Mucosa of descending colon (tissue), 3 donors: ENCODE measurements around the gene EPHA8. TPM values are rescaled to one million over a fixed set of nuclear protein-coding genes. Genes with fewer than 3 reads are reported as not detected.
A peak's percentile ranks its signal among the peaks of the same experiment; 100 is the strongest.

Experiments
- ATAC-seq: fragments of 200-7000 bp; cut with Tn5 transposase; one replicate; pipeline ENCODE4 v1.9.1; 2020; ENCODE audit warnings: mild to moderate bottlenecking, moderate library complexity
- DNase-seq, 3 donors: peaks; one replicate each; pipeline ENCODE4 v3.0.0-alpha.2; 2020
- H3K36me3 ChIP-seq: fragments of 200-600 bp; one replicate; pipeline ENCODE4 v1.8.0; 2021; ENCODE audit warnings: low read depth, mild to moderate bottlenecking
- H3K4me1 ChIP-seq: fragments of 200-600 bp; one replicate; pipeline ENCODE4 v1.8.0; 2021; ENCODE audit warnings: low read depth, mild to moderate bottlenecking
- H3K4me3 ChIP-seq: fragments of 200-600 bp; one replicate; pipeline ENCODE4 v1.8.0; 2021; ENCODE audit warnings: mild to moderate bottlenecking
- H3K9me3 ChIP-seq: fragments of 200-600 bp; one replicate; pipeline ENCODE4 v1.8.0; 2021; ENCODE audit warnings: mild to moderate bottlenecking
- CTCF ChIP-seq: fragments of 200-600 bp; IDR thresholded peaks from one replicate; pipeline ENCODE4 v1.8.0; 2022; ENCODE audit warnings: antibody characterized with exemption, mild to moderate bottlenecking
- intact Hi-C, 2 donors: fragments of 100-400 bp; cut with DNase I in 1 of 2; cut with micrococcal nuclease in 1 of 2; formaldehyde crosslinking; loops; one replicate each; pipeline versions ENCODE4 v1.11.0 to v1.11.1; 2022; cut with DNase I, micrococcal nuclease
- total RNA-seq, 3 donors: library from RNA; stranded (reverse); fragmentation: NEBNext Ultra II Directional in 2 of 3; extraction: Animal tissue kit (Norgen Biotek cat#: 25700) in 2 of 3; gene quantifications; one replicate each; pipeline versions ENCODE4 v1.2.1 to v1.2.4, GENCODE V29; 2021 to 2023
- donor health status: DM: no; HTN: no; CAD: no; lungs with moderate emphysema.
- donor health status: DM: no; HTN: no; CAD: no.
- donor health status: DM: no; HTN: yes; CAD: no.

The EPHA8 gene
- total RNA-seq, 3 donors from 2014 or later: not detected

- DNase-seq: no peak
- H3K4me3 ChIP-seq: no peak overlapping the region
- no peaks in the 10 kb centered on the region for H3K36me3 ChIP-seq
- no peaks in the 10 kb centered on the region for H3K4me1 ChIP-seq
- H3K9me3 ChIP-seq: no peaks in the 10 kb centered on the region
- intact Hi-C loops: no loop called here
- peak; percentile 40 for ATAC-seq
- no peak for TF ChIP-seq CTCF
Observed at GRCh38 chr1:22626237-22627157, 63.2 kb downstream of the EPHA8 start.

DNA sequence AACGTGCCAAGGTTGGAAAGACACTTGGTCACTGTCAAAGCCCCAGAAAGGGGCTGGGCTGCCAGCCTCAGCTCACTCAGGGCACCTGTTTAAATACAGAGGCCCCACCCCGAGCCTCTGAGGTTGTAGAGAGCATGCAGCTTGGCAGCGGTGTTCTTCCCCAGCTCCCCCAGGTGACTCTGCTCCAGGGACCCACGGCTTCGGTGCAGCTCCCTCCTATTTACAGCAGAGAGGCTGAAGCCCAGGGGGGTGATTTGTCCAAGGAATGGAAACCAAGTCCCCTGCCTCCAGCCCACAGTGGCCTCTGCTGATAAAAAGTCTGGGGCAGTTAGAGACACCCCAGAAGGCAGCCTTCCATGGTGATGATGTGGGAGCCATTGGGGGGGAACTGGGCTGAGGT, 64.0 kb downstream of the EPHA8 start:
- intact Hi-C loops: no loop called here
- TF ChIP-seq CTCF: no peak
- no peaks in the 10 kb centered on the region for H3K9me3 ChIP-seq
- ATAC-seq (no peak), DNase-seq (no peak)
- H3K36me3 ChIP-seq: no peaks in the 10 kb centered on the region
- no peaks in the 10 kb centered on the region for H3K4me1 ChIP-seq
- no peak overlapping the region for H3K4me3 ChIP-seq

DNA sequence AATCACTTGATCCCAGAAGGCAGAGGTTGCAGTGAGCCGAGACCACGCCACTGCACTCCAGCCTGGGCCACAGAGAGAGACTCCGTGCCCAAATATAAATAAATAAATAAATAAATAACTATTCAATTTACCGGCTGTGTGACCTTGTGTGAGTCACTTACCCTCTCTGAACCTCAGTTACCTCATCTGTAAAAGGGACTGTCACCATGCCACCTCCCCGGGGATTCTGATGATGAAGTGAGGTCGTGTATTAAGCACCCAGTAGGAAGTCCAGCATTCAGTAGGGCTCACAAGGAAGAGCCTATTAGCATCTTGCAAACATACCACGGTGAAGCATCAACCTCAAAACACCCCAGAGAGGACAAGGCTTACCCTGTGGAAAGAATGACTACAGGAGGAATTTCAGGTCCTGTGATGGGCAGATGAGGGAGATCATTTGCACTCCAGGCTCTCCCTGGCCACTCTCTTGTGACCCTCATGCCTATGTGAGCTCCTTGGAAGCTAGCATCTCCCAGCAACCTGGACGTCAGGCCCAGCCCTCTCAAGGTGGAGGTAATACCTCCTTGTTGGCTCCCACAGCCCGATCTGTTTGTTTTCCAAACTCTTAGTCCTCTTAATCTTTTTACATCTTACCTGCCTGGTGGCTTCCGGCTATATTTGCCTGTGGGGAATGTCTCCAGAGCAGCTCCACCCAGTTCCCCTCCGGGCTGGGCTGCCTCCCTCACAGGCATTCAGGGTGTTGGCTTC, 65.6 kb downstream of the EPHA8 start:
- no peaks in the 10 kb centered on the region for H3K4me1 ChIP-seq
- H3K9me3 ChIP-seq: no peaks in the 10 kb centered on the region
- DNase-seq (no peak), ATAC-seq (no peak)
- intact Hi-C loops: no loop called here
- H3K36me3 ChIP-seq: no peaks in the 10 kb centered on the region
- no peak overlapping the region for H3K4me3 ChIP-seq
- no peak for TF ChIP-seq CTCF

DNA sequence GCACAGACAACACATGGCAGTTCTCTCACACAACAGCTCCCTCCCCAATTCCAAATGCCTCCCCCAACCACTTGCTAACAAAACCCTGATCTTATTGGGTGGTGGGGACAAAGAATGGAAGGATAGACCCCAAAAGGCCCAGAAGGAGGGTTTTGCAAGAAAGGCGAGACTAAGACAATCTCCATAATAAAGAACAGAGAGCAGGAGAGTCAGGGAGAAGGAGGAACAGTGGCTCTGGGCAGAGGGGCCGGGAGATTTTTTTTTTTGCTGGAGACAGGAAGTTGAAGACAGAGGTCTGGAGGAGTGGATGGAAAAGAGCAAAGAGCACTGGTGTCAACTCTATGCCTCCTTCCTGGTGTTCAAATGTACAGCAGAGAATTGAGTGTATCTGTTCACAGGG, 66.6 kb downstream of the EPHA8 start:
- no peaks in the 10 kb centered on the region for H3K9me3 ChIP-seq
- TF ChIP-seq CTCF: no peak
- H3K4me1 ChIP-seq: no peaks in the 10 kb centered on the region
- intact Hi-C loops: no loop called here
- H3K4me3 ChIP-seq: no peak overlapping the region
- no peaks in the 10 kb centered on the region for H3K36me3 ChIP-seq
- ATAC-seq (no peak), DNase-seq (no peak)

- no peak for TF ChIP-seq CTCF
- H3K36me3 ChIP-seq: no peaks in the 10 kb centered on the region
- H3K4me3 ChIP-seq: no peak overlapping the region
- DNase-seq (no peak), ATAC-seq (no peak)
- no peaks in the 10 kb centered on the region for H3K4me1 ChIP-seq
- H3K9me3 ChIP-seq: no peaks in the 10 kb centered on the region
- intact Hi-C loops: no loop called here
Observed at GRCh38 chr1:22633697-22634463, 70.6 kb downstream of the EPHA8 start.
